HG03108 (cell line): ENCODE measurements around the gene EFCAB8.
"Not testable (repeated sequence)": the region's sequence is repeated elsewhere in the genome, so short reads cannot be mapped to it uniquely, and the experiment has no call there.

ENCODE experiments used
- ATAC-seq: cut with Tn5 transposase; IDR thresholded peaks from one replicate; pipeline ENCODE4 v1.9.1; 2021; ENCODE audit warnings: moderate library complexity; ENCODE audit not compliant: unreplicated experiment

The EFCAB8 gene

GRCh38 chr20:32885185-32885584, 26.5 kb downstream of the EFCAB8 start:
- no peak for ATAC-seq

GRCh38 chr20:32885952-32886351, 27.2 kb downstream of the EFCAB8 start:
- no peak for ATAC-seq

GRCh38 chr20:32886652-32887051, 27.9 kb downstream of the EFCAB8 start:
- no peak for ATAC-seq

GRCh38 chr20:32887492-32887891, 28.8 kb downstream of the EFCAB8 start:
- no peak for ATAC-seq

- no peak for ATAC-seq
Measured at GRCh38 chr20:32888636-32889035, 29.9 kb downstream of the EFCAB8 start.

- no peak for ATAC-seq
Measured at GRCh38 chr20:32889281-32889680, 30.6 kb downstream of the EFCAB8 start.

- ATAC-seq, result no peak
Measured at GRCh38 chr20:32891491-32891890, 32.8 kb downstream of the EFCAB8 start.

- no peak for ATAC-seq
Measured at GRCh38 chr20:32891926-32892660, 33.4 kb downstream of the EFCAB8 start.

GRCh38 chr20:32893263-32894025, 34.7 kb downstream of the EFCAB8 start:
- no peak for ATAC-seq

- ATAC-seq, result no peak
Measured at GRCh38 chr20:32894026-32894483, 35.3 kb downstream of the EFCAB8 start.

- no peak for ATAC-seq
Measured at GRCh38 chr20:32894711-32895355, 36.1 kb downstream of the EFCAB8 start.

- ATAC-seq, result no peak
Measured at GRCh38 chr20:32896521-32897280, 38.0 kb downstream of the EFCAB8 start.

GRCh38 chr20:32898729-32899128, 40.0 kb downstream of the EFCAB8 start:
- ATAC-seq, result no peak

- ATAC-seq, result no peak
Measured at GRCh38 chr20:32902456-32903420, 44.0 kb downstream of the EFCAB8 start.

- ATAC-seq, result no peak
Measured at GRCh38 chr20:32903666-32904175, 45.0 kb downstream of the EFCAB8 start.

GRCh38 chr20:32904678-32905077, 46.0 kb downstream of the EFCAB8 start:
- not testable (repeated sequence) for ATAC-seq

GRCh38 chr20:32906200-32906599, 47.5 kb downstream of the EFCAB8 start:
- ATAC-seq, result no peak

- no peak for ATAC-seq
Measured at GRCh38 chr20:32906871-32907495, 48.3 kb downstream of the EFCAB8 start.

GRCh38 chr20:32907886-32908285, 49.2 kb downstream of the EFCAB8 start:
- no peak for ATAC-seq
